Measurements from ENCODE around the gene GPR84.
A peak's percentile ranks its signal among the peaks of the same experiment; 100 is the strongest.

The GPR84 gene

DNA sequence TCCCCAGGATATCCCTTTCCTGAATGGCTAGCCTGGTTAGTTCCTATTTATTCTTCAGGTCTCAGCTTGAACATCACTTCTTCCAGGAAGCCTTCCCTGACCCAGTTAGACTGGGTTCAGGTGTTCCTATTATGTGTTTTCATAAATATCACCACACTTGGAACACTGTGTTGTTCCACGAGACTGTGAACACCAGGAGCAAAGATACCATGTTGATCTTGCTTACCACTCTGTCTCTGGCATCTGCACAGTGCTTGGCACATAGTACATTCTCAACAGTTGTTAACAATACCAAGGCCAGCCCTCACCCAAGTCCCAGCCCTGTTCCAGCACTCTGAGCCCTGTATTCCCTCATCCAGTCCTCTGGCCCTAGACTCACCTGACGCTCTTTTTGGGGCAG, 33.9 kb upstream of the GPR84 start:
- Mint-ChIP-seq H3K4me1 (ENCODE audit: low read depth) (peaks cover 16% of the 10 kb centered on the region), H3K27ac (no peak overlapping the region), H3K36me3 (ENCODE audit: low read depth) (peaks cover 74% of the 10 kb centered on the region), H3K27me3 (ENCODE audit: low read depth) (no peaks in the 10 kb centered on the region), H3K9me3 (no peaks in the 10 kb centered on the region), H3K4me3 (no peak overlapping the region)
- DNase-seq (ENCODE audit: low spot score): no peak

- Mint-ChIP-seq H3K36me3 (ENCODE audit: low read depth) (peaks cover 73% of the 10 kb centered on the region), H3K9me3 (no peaks in the 10 kb centered on the region), H3K27me3 (ENCODE audit: low read depth) (no peaks in the 10 kb centered on the region), H3K4me3 (no peak overlapping the region), H3K27ac (no peak overlapping the region), H3K4me1 (ENCODE audit: low read depth) (peaks cover 16% of the 10 kb centered on the region)
- DNase-seq (ENCODE audit: low spot score): no peak
These were observed 32.9 kb upstream of the GPR84 start for GRCh38 chr12:54397157-54397556.

DNA sequence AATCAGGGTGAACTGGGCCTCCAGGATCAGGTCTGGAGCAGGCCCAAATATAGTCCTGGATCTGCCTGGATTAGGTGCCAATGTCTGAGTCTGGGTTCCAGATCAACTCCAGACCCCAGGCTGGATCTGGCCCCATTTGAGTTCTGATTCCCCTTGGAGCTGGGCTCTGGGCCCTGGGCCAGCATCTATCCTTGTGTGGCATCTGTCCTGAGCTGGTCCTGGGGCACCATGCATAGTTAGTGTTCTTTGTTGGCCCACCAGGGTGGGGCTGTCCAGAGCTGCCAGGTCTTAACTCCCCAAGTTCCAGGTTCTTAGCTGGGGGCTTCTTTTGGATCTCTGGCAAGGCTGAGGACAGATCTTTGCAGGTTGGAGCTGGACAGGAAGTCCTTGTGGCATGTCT, 31.3 kb upstream of the GPR84 start:
- H3K4me1 Mint-ChIP-seq (ENCODE audit: low read depth): peaks cover 22% of the 10 kb centered on the region
- DNase-seq (ENCODE audit: low spot score): no peak
- H3K27ac Mint-ChIP-seq: no peak overlapping the region
- no peaks in the 10 kb centered on the region for H3K27me3 Mint-ChIP-seq (ENCODE audit: low read depth)
- peaks cover 67% of the 10 kb centered on the region for H3K36me3 Mint-ChIP-seq (ENCODE audit: low read depth)
- H3K9me3 Mint-ChIP-seq: no peaks in the 10 kb centered on the region
- no peak overlapping the region for H3K4me3 Mint-ChIP-seq

GRCh38 chr12:54394986-54395385, 30.7 kb upstream of the GPR84 start:
- H3K27me3 Mint-ChIP-seq (ENCODE audit: low read depth): no peaks in the 10 kb centered on the region
- no peak overlapping the region for H3K4me3 Mint-ChIP-seq
- H3K27ac Mint-ChIP-seq: no peak overlapping the region
- DNase-seq (ENCODE audit: low spot score): no peak
- peaks cover 62% of the 10 kb centered on the region for H3K36me3 Mint-ChIP-seq (ENCODE audit: low read depth)
- H3K4me1 Mint-ChIP-seq (ENCODE audit: low read depth): peaks cover 22% of the 10 kb centered on the region
- H3K9me3 Mint-ChIP-seq: no peaks in the 10 kb centered on the region

- Mint-ChIP-seq H3K4me1 (ENCODE audit: low read depth) (peaks cover 21% of the 10 kb centered on the region), H3K27ac (no peak overlapping the region), H3K27me3 (ENCODE audit: low read depth) (no peaks in the 10 kb centered on the region), H3K9me3 (no peaks in the 10 kb centered on the region), H3K4me3 (no peak overlapping the region), H3K36me3 (ENCODE audit: low read depth) (peaks cover 58% of the 10 kb centered on the region)
- no peak for DNase-seq (ENCODE audit: low spot score)
These were observed 30.0 kb upstream of the GPR84 start for GRCh38 chr12:54394281-54394719.

GRCh38 chr12:54393743-54394142, 29.5 kb upstream of the GPR84 start:
- DNase-seq (ENCODE audit: low spot score): no peak
- Mint-ChIP-seq H3K4me1 (ENCODE audit: low read depth) (peaks cover 19% of the 10 kb centered on the region), H3K36me3 (ENCODE audit: low read depth) (peaks cover 55% of the 10 kb centered on the region), H3K4me3 (no peak overlapping the region), H3K27me3 (ENCODE audit: low read depth) (no peaks in the 10 kb centered on the region), H3K27ac (no peak overlapping the region), H3K9me3 (no peaks in the 10 kb centered on the region)

- no peak for DNase-seq (ENCODE audit: low spot score)
- Mint-ChIP-seq H3K9me3 (no peaks in the 10 kb centered on the region), H3K4me1 (ENCODE audit: low read depth) (peaks cover 19% of the 10 kb centered on the region), H3K36me3 (ENCODE audit: low read depth) (peaks cover 50% of the 10 kb centered on the region), H3K27me3 (ENCODE audit: low read depth) (no peaks in the 10 kb centered on the region), H3K4me3 (no peak overlapping the region), H3K27ac (no peak overlapping the region)
These were observed 28.9 kb upstream of the GPR84 start for GRCh38 chr12:54393207-54393609.

- no peak overlapping the region for H3K27ac Mint-ChIP-seq
- H3K27me3 Mint-ChIP-seq (ENCODE audit: low read depth): no peaks in the 10 kb centered on the region
- peaks cover 19% of the 10 kb centered on the region for H3K4me1 Mint-ChIP-seq (ENCODE audit: low read depth)
- no peaks in the 10 kb centered on the region for H3K9me3 Mint-ChIP-seq
- no peak overlapping the region for H3K4me3 Mint-ChIP-seq
- no peak for DNase-seq (ENCODE audit: low spot score)
- H3K36me3 Mint-ChIP-seq (ENCODE audit: low read depth): peaks cover 44% of the 10 kb centered on the region
These were observed 28.4 kb upstream of the GPR84 start for GRCh38 chr12:54392485-54393206.

- H3K4me1 Mint-ChIP-seq (ENCODE audit: low read depth): peaks cover 19% of the 10 kb centered on the region
- no peak overlapping the region for H3K27ac Mint-ChIP-seq
- peak; percentile 52 for DNase-seq (ENCODE audit: low spot score)
- H3K9me3 Mint-ChIP-seq: no peaks in the 10 kb centered on the region
- peak overlapping the region; percentile 45 for H3K4me3 Mint-ChIP-seq
- no peaks in the 10 kb centered on the region for H3K27me3 Mint-ChIP-seq (ENCODE audit: low read depth)
- H3K36me3 Mint-ChIP-seq (ENCODE audit: low read depth): peaks cover 29% of the 10 kb centered on the region
These were observed 26.6 kb upstream of the GPR84 start for GRCh38 chr12:54390668-54391551.

DNA sequence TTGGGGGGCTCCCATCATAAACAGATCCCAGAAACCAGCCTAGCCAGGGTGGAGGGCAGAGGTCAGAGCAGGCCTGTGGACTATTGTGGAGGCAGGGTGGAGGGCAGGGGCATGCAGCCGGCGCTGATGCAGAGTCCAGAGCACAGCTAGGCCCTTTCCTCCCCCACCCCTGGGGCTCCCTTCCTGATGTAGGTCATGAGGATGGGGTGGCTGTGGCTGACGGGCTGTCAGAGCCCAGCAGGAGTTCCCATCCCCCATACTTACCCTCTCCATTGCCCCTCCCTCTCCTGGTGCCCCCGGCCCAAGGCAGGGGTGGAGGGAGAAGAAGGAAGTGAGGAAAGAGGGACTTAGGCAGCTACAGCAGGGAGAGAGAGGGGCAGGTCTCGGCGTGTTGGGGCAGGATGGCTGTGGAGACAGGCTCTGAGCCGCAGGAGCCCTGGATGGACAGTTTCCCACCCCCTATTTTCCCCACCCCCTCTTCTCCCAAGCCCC, 25.9 kb upstream of the GPR84 start:
- H3K4me3 Mint-ChIP-seq: peak overlapping the region; percentile 37
- H3K27me3 Mint-ChIP-seq (ENCODE audit: low read depth): no peaks in the 10 kb centered on the region
- H3K9me3 Mint-ChIP-seq: no peaks in the 10 kb centered on the region
- H3K27ac Mint-ChIP-seq: no peak overlapping the region
- peaks cover 25% of the 10 kb centered on the region for H3K36me3 Mint-ChIP-seq (ENCODE audit: low read depth)
- DNase-seq (ENCODE audit: low spot score): no peak
- peaks cover 19% of the 10 kb centered on the region for H3K4me1 Mint-ChIP-seq (ENCODE audit: low read depth)

DNA sequence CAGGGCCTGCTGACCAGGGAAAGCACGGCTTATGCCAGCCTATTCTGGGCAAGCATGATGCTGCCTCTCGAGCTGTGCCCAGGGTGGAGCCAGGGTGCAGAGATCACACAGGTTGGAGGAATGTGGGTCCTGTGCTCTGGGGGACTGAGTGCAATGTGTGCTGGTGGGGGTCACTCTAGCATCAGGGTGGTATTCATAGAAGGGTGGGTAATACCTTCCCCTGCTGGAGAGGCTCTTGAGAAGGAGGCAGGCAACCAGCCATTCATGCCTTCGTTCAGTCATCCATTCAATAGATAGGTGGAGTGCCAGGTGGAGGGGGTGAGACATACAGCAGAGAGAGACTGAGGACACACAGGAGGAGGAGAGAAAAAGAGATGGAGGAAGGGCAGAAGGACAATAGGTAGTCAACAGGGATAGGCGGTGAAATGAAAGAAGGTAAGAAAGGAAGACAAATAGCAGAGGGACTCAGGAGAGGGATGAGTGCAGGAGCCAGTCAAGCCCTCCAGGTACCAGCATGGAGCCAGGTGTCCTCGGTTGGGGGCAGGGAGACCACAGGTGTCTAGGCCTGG, 25.4 kb upstream of the GPR84 start:
- Mint-ChIP-seq H3K4me1 (ENCODE audit: low read depth) (peaks cover 18% of the 10 kb centered on the region), H3K36me3 (ENCODE audit: low read depth) (peaks cover 20% of the 10 kb centered on the region), H3K27ac (no peak overlapping the region), H3K4me3 (peak overlapping the region; percentile 6), H3K9me3 (no peaks in the 10 kb centered on the region), H3K27me3 (ENCODE audit: low read depth) (no peaks in the 10 kb centered on the region)
- DNase-seq (ENCODE audit: low spot score): no peak

DNA sequence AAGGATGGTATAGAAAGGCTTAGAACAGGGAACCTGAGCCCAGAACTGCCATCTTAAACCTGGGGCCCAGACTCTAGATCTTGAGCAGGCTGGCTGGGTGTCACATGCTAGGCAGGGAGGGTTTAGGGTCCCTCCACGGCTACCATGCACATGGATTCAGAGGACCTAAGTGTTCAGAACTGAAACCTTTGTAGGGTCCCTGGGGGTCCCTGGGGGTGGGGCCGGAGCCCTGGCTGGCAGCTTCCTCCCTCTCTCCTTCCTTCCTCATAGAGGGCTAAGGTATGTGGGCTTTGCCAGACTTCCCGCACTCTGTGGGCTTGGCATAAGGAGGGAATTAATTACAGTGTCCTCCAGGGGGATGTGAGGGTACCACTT, 24.8 kb upstream of the GPR84 start:
- H3K27me3 Mint-ChIP-seq (ENCODE audit: low read depth): no peaks in the 10 kb centered on the region
- H3K4me1 Mint-ChIP-seq (ENCODE audit: low read depth): peaks cover 12% of the 10 kb centered on the region
- H3K4me3 Mint-ChIP-seq: no peak overlapping the region
- peaks cover 14% of the 10 kb centered on the region for H3K36me3 Mint-ChIP-seq (ENCODE audit: low read depth)
- no peaks in the 10 kb centered on the region for H3K9me3 Mint-ChIP-seq
- DNase-seq (ENCODE audit: low spot score): no peak
- H3K27ac Mint-ChIP-seq: no peak overlapping the region

DNA sequence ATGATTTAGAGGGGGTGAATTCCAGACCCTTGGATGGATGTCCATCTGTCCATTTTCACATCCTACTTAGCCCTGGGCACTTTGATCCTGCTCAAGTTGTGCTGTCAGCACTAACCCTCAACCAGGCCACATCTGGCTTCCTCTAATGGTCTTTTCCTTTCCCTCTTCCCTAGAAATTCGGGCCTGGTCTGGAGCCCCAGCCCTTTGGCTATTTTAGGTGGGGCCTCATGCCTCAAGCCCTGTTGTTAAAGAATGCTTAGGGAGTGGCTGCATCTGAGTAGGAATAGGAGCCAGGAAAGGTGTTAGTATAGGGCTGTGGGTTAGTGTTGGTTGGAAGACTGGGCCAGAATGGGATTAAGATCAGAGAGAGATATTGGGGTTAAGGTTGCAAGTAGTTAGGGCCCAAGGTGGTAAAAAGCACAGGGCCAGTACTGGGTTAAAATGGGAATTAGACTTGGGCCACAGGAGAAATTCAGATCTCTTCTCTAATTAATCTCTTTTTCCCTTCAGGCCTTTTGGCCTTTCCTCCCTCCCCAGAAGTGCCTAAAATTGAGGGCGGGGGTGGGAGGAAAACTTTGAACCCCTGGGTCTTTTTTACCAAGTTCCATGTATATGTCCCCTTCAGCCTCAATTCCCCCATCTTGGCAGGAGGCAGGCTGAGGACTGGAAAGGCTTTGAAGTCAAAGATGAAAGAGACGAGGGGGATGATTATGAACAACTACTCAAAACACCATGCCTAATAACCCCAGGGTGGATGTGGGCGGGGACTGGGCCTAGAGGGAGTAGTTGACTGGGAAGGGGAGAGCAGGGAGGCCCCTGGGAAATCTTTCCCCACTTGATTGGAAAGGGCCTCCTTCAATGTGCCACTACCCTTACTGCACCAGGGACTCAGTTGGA, 24.2 kb upstream of the GPR84 start:
- Mint-ChIP-seq H3K27ac (no peak overlapping the region), H3K4me3 (no peak overlapping the region), H3K4me1 (ENCODE audit: low read depth) (peaks cover 6% of the 10 kb centered on the region), H3K9me3 (no peaks in the 10 kb centered on the region), H3K36me3 (ENCODE audit: low read depth) (peaks cover 9% of the 10 kb centered on the region), H3K27me3 (ENCODE audit: low read depth) (no peaks in the 10 kb centered on the region)
- DNase-seq (ENCODE audit: low spot score): no peak

Data from T-helper 2 cell treated with Interferon-gamma antibody and Interleukin-4, amounts not matched to agents 5 μg/mL and 100 μg/mL, for 36 hours (primary cell).